DMS53 (cell line): Measurements from ENCODE around the gene ANKRD23.
"Not testable (repeated sequence)": the region's sequence is repeated elsewhere in the genome, so short reads cannot be mapped to it uniquely, and the experiment has no call there.

ENCODE experiments used
- DNase-seq: peaks from one replicate; lab custom pipeline; 2025; lab: John Stamatoyannopoulos, UW

The ANKRD23 gene

GRCh38 chr2:96843538-96844268, at the start of gene ANKRD23:
Gene ANKRD23 (minus strand): TSS chr2:96844021. CDS start chr2:96843992, 29 bp downstream.
- no peak for DNase-seq

GRCh38 chr2:96891591-96892333, 47.9 kb upstream of the ANKRD23 start:
- peak; percentile 94 for DNase-seq

GRCh38 chr2:96890726-96891385, 47.0 kb upstream of the ANKRD23 start:
- peak; percentile 83 for DNase-seq

GRCh38 chr2:96890252-96890651, 46.4 kb upstream of the ANKRD23 start:
- peak; percentile 37 for DNase-seq

GRCh38 chr2:96889502-96889901, 45.7 kb upstream of the ANKRD23 start:
- DNase-seq, result not testable (repeated sequence)

- peak; percentile 99 for DNase-seq
Observed at GRCh38 chr2:96888072-96889011, 44.5 kb upstream of the ANKRD23 start.

GRCh38 chr2:96887493-96888012, 43.7 kb upstream of the ANKRD23 start:
- DNase-seq, result peak; percentile 44

- DNase-seq, result no peak
Observed at GRCh38 chr2:96885432-96886347, 41.9 kb upstream of the ANKRD23 start.

- DNase-seq, result no peak
Observed at GRCh38 chr2:96884299-96885094, 40.7 kb upstream of the ANKRD23 start.

- no peak for DNase-seq
Observed at GRCh38 chr2:96883306-96883705, 39.5 kb upstream of the ANKRD23 start.

- no peak for DNase-seq
Observed at GRCh38 chr2:96882906-96883305, 39.1 kb upstream of the ANKRD23 start.

GRCh38 chr2:96882230-96882629, 38.4 kb upstream of the ANKRD23 start:
- no peak for DNase-seq

GRCh38 chr2:96881349-96882195, 37.8 kb upstream of the ANKRD23 start:
- DNase-seq, result no peak

GRCh38 chr2:96880891-96881273, 37.1 kb upstream of the ANKRD23 start:
- DNase-seq, result no peak

- DNase-seq, result no peak
Observed at GRCh38 chr2:96879545-96880040, 35.8 kb upstream of the ANKRD23 start.

GRCh38 chr2:96878796-96879544, 35.1 kb upstream of the ANKRD23 start:
- no peak for DNase-seq

GRCh38 chr2:96878171-96878570, 34.4 kb upstream of the ANKRD23 start:
- no peak for DNase-seq

- no peak for DNase-seq
Observed at GRCh38 chr2:96877631-96878092, 33.8 kb upstream of the ANKRD23 start.
